ENCODE measurements around the gene NHSL1.

Gene NHSL1

GRCh38 chr6:138410972-138411880, 88.1 kb downstream of the NHSL1 start (continued):
- TF ChIP-seq KLF17 (tag by site-specific recombination; IDR thresholded peaks at IDR 0.05) = peak; percentile 95
- TF ChIP-seq ZNF629 (tag by site-specific recombination; IDR thresholded peaks at IDR 0.05) = peak; percentile 82
- TF ChIP-seq ZBTB26 (tag by site-specific recombination; optimal IDR thresholded peaks at IDR 0.05) = no peak
- TF ChIP-seq ZNF354C (tag by site-specific recombination; IDR thresholded peaks at IDR 0.05; ENCODE audit: borderline replicate concordance, low read depth) = no peak
- 0 out of 2 replicates have a peak, but pooled peaks have one; percentile 21 for TF ChIP-seq ZNF335 (tag by site-specific recombination; conservative IDR thresholded peaks at IDR 0.05)

- H3K4me3 ChIP-seq (ENCODE audit: low read depth, low read length) = no peak overlapping the region
- peaks cover 55 to 90% of the 10 kb centered on the region in 2 experiments for H3K36me3 ChIP-seq (ENCODE audit: control insufficient read depth in 2 of 2, insufficient read depth in 1 of 2, low read length in 2 of 2)
- TF ChIP-seq ZNF529 (tag by site-specific recombination; IDR thresholded peaks at IDR 0.05; ENCODE audit: insufficient replicate concordance) (no peak), KLF8 (tag by site-specific recombination; IDR thresholded peaks at IDR 0.05) (no peak), ZFP69B (tag by site-specific recombination; IDR thresholded peaks at IDR 0.05) (no peak), ZNF175 (tag by site-specific recombination; IDR thresholded peaks at IDR 0.05) (no peak), ZNF239 (tag by site-specific recombination; IDR thresholded peaks at IDR 0.05) (no peak), ZSCAN18 (tag by site-specific recombination; IDR thresholded peaks at IDR 0.05) (no peak), ZNF169 (tag by site-specific recombination; IDR thresholded peaks at IDR 0.05) (no peak), ZNF391 (tag by site-specific recombination; IDR thresholded peaks at IDR 0.05; ENCODE audit: borderline replicate concordance, low read depth) (no peak)
- CTCF ChIA-PET = interaction anchor here (1.4 to 1.8 kb wide), 2 partner anchors 178 to 294 kb away, joined by 4 to 8 read pairs; no protein-coding TSS in a partner anchor
- H3K4me1 ChIP-seq (ENCODE audit: control insufficient read depth, insufficient read depth, low read length) = peaks cover 9% of the 10 kb centered on the region
- no peaks in the 10 kb centered on the region for H3K9me3 ChIP-seq (ENCODE audit: control insufficient read depth, insufficient read depth, low read depth, low read length)
- POLR2A ChIA-PET = no interaction called here
- no peak overlapping the region for H3K27ac ChIP-seq (ENCODE audit: extremely low read depth, low read depth, low read length)
Observed at GRCh38 chr6:138410048-138410735, 89.1 kb downstream of the NHSL1 start.

- no peaks in the 10 kb centered on the region for H3K9me3 ChIP-seq (ENCODE audit: control insufficient read depth, insufficient read depth, low read depth, low read length)
- peaks cover 36 to 54% of the 10 kb centered on the region in 2 experiments for H3K36me3 ChIP-seq (ENCODE audit: control insufficient read depth in 2 of 2, insufficient read depth in 1 of 2, low read length in 2 of 2)
- ChIA-PET POLR2A (no interaction called here), CTCF (interaction anchor here (0.8 to 3.2 kb wide), 2 partner anchors 287 to 291 kb away, joined by 3 to 26 read pairs; no protein-coding TSS in a partner anchor)
- H3K4me3 ChIP-seq (ENCODE audit: low read depth, low read length) = no peak overlapping the region
- H3K27ac ChIP-seq (ENCODE audit: extremely low read depth, low read depth, low read length) = peak overlapping the region; percentile 27; the same call in 1 of the 2 replicates
- H3K4me1 ChIP-seq (ENCODE audit: control insufficient read depth, insufficient read depth, low read length) = peaks cover 13% of the 10 kb centered on the region
- TF ChIP-seq ZNF677 (tag by site-specific recombination; IDR thresholded peaks at IDR 0.05) = no peak
Observed at GRCh38 chr6:138406443-138406842, 92.9 kb downstream of the NHSL1 start.
